ENCODE data around the gene CACNA1A.

CACNA1A gene

DNA sequence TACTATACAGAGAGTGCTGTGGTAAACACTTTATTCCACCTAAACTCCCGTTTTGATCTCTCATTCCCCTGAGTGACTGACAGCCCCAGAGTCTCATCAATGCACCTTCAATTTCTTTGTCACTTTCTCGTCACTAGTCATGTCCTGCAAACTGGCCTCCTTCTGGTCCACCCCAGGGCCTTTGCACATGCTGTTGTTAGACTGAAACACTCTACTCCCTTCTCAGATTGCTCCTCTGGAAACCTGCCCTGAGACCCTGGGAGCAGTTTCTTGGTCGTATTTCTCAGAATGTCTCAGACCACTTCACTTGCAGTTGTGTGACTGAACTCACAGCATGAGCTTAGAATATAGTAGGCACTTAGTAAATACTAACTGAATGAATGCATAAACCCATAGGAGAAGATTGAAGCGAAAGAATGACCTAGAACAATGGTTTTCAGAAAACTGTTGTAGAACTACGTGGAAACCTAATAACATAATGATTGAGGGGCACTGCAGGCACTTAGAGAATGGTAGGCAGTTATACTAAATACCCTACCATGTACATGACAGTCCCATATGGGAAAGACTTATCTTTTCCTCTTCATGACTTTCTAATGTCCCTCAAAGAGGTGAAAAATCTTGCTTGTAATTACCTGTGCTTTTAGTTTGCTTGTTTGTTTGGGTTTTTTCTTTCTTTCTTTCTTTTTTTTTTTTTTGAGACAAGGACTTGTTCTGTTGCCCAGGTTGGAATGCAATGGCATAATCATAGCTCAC, 211.3 kb downstream of the CACNA1A start:
- no peak for DNase-seq (ENCODE audit: low read depth)
- no peak overlapping the region for H3K4me3 ChIP-seq (ENCODE audit: control insufficient read depth, low read depth, low read length)
- no peak for TF ChIP-seq CTCF (conservative IDR thresholded peaks at IDR 0.05; ENCODE audit: control insufficient read depth, insufficient read depth, low read depth, low read length)

DNA sequence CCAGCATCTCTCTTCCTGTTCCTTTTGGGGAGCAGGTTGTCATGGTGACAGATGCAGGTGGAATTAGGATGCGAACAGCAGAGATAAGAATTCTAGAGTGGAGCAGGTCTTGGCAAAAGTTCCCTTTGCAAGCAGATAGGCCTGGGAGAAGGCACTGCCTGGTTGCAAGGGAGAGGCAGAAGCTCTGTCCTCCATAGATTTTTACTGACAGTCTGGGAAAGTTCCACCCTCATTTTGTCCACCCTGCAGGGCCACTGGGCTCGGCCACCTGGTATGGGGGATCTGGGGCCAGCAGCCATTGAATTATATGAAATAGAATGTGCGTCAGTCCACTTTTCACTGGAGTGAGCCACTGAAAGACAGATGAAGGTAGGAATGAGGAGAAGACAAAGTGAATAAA, 214.4 kb downstream of the CACNA1A start:
- no peak for DNase-seq (ENCODE audit: low read depth)
- H3K4me3 ChIP-seq (ENCODE audit: control insufficient read depth, low read depth, low read length), result no peak overlapping the region
- TF ChIP-seq CTCF (conservative IDR thresholded peaks at IDR 0.05; ENCODE audit: control insufficient read depth, insufficient read depth, low read depth, low read length), result no peak

DNA sequence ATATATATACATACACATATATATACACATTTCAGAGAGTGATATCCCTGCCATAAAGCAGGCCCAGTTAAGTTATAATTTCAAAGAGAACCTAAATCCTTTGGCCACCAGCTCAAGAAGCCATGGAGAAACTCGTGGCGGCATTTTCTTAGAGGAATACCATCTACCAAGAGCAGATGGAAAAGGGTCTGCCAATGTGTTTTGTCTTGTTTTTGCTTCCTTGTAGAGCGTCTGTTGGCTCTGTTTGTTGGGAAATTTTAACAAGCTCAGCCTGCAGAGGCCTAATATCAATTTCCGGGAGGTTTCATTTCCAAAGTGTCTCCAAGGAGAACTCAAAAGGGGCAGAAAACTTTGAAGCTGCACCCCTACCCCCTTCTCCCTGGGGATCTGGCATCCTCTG, 215.5 kb downstream of the CACNA1A start:
- no peak for TF ChIP-seq CTCF (conservative IDR thresholded peaks at IDR 0.05; ENCODE audit: control insufficient read depth, insufficient read depth, low read depth, low read length)
- H3K4me3 ChIP-seq (ENCODE audit: control insufficient read depth, low read depth, low read length), result no peak overlapping the region
- DNase-seq (ENCODE audit: low read depth), result no peak

- no peak for DNase-seq (ENCODE audit: low read depth)
- no peak for TF ChIP-seq CTCF (conservative IDR thresholded peaks at IDR 0.05; ENCODE audit: control insufficient read depth, insufficient read depth, low read depth, low read length)
- H3K4me3 ChIP-seq (ENCODE audit: control insufficient read depth, low read depth, low read length), result no peak overlapping the region
Measured at GRCh38 chr19:13289295-13289694, 217.0 kb downstream of the CACNA1A start.

DNA sequence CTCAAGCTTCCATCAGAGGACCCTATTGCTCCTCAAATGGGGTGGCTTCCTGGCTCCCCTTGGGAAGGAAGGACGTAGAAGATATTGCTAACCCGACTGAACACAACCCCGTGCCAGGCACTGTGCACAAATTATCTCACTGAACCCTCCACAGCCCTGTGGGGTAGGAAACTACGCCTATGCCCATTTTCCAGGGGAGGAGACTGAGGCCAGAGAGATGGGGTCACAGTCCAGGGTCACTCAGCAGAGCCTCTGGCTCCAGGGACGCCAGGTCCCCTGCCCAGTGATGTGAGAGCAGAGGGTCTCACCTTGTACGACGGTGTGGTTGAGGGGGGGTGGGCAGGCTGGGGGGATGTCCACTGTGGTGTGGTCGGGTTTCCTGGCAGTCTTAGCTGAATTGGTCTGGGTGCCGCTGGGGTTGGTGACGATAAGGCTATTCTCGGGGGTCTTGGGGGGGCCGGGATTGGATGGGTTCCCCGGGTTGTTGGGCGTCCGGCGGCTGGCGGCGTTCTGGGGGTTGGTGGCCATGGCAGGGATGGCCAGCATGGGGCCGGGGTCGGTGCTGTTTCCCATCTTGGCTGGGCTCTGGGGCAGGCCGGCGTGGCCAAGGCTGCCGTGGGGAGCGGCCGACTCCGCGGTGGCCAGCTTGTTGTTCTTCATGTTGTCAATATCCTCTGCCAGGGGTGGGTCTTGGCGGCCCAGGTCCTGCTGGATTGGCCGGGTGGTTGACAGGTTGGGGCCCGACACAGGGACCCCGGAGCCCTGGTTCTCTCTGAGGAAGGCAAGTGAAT, 219.9 kb downstream of the CACNA1A start:
- no peak for DNase-seq (ENCODE audit: low read depth)
- TF ChIP-seq CTCF (conservative IDR thresholded peaks at IDR 0.05; ENCODE audit: control insufficient read depth, insufficient read depth, low read depth, low read length), result no peak
- no peak overlapping the region for H3K4me3 ChIP-seq (ENCODE audit: control insufficient read depth, low read depth, low read length)

DNA sequence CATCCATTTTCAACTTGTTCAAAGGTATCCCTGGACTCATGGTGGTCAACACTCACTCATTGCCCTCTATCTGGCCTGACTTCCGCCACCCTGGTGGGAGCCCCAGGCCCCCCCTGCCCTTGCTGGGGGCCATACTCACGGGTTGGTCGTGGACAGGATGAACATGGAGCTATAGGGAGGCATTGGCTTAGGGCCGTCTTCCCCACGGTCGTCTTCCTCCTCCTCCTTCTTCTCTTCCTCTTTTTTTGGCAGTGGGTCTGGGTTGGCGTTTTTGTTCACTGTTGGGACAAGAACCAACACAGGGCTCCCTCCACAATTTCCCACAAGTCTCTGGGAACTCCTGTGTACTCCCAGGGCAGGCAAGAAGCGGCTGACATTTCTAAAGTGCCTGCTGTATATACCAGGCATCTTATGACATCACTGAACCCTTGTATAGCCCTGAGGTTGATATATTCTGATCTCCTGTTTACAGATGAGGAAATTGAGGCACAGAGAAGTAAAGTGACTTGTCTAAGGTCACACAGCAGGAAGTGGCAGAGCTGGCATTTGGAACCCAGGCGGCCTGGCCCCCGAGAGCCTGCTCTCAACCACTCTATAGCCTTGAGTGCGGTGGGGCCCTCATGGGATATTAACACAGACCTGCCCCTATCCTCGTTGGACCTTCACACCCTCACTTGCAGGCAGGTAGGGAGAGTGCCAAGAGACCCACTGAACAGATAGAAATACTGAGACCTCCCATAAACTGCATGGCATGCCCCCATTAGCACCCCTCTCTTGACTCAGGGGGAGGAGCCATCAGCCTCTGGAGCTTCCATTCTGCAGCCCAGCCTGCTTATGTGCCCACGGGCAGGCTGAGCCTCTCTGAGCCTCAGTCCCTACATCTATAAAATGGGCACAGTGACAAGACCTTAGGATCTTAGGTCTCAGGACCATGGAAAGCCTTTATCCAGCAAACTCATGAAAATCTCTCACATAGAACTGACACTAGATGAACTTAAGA, 221.1 kb downstream of the CACNA1A start:
- TF ChIP-seq CTCF (conservative IDR thresholded peaks at IDR 0.05; ENCODE audit: control insufficient read depth, insufficient read depth, low read depth, low read length), result no peak
- H3K4me3 ChIP-seq (ENCODE audit: control insufficient read depth, low read depth, low read length), result no peak overlapping the region
- no peak for DNase-seq (ENCODE audit: low read depth)
